Measurements from ENCODE around the gene MAZ.
"Not testable (repeated sequence)": the region's sequence is repeated elsewhere in the genome, so short reads cannot be mapped to it uniquely, and the experiment has no call there.

MAZ gene

DNA sequence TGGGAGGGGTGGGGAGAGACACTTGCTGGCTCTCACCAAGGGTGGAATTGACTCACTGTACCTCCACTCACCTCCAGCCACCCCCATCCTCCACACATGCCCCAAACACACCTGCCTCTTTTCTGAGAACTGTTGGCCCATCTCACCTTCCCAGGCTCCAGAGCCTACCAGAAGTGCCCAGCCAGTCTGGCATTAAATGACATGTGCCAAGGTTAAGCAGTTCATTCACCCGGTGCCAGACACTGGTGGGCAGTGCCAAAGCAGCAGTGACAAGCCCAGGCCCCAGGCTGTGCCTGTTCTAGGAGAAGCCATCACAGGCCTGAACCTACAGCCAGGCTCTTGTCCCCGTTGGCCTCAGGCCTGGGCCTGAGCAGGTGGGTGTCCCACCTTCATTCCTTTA lies 25.2 kb downstream of the MAZ start:
- DNase-seq (ENCODE audit: low spot score), result no peak
- TF ChIP-seq, protein P1, sequence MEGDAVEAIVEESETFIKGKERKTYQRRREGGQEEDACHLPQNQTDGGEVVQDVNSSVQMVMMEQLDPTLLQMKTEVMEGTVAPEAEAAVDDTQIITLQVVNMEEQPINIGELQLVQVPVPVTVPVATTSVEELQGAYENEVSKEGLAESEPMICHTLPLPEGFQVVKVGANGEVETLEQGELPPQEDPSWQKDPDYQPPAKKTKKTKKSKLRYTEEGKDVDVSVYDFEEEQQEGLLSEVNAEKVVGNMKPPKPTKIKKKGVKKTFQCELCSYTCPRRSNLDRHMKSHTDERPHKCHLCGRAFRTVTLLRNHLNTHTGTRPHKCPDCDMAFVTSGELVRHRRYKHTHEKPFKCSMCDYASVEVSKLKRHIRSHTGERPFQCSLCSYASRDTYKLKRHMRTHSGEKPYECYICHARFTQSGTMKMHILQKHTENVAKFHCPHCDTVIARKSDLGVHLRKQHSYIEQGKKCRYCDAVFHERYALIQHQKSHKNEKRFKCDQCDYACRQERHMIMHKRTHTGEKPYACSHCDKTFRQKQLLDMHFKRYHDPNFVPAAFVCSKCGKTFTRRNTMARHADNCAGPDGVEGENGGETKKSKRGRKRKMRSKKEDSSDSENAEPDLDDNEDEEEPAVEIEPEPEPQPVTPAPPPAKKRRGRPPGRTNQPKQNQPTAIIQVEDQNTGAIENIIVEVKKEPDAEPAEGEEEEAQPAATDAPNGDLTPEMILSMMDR (IDR thresholded peaks at IDR 0.05; ENCODE audit: extremely low read depth, insufficient read depth, missing control alignments), result no peak
- in situ Hi-C loops (cut with MboI; ENCODE audit: low pct_unique_long_range_greater_than_20kb, low sequenced_read_pairs, unreplicated experiment), result no loop called here

DNA sequence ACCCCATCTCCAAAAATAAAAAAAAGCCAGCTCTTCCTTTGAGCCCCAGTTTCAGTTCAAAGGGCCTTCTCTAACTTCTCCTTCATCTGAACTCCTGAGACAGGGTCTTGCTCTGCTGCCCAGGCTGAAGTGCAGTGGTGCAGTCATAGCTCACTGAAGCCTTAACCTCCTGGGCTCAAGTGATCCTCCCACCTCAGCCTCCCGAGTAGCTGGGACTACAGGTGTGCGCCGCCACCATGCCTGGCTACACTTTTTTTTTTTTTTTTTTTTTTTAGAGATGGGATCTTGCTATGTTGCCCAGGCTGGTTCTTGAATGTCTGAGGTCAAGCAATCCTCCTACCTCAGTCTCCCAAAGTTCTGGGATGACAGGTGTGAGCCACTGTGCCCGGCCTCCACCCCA lies 26.9 kb downstream of the MAZ start:
- DNase-seq (ENCODE audit: low spot score); in situ Hi-C loops (cut with MboI; ENCODE audit: low pct_unique_long_range_greater_than_20kb, low sequenced_read_pairs, unreplicated experiment): not testable (repeated sequence)

DNA sequence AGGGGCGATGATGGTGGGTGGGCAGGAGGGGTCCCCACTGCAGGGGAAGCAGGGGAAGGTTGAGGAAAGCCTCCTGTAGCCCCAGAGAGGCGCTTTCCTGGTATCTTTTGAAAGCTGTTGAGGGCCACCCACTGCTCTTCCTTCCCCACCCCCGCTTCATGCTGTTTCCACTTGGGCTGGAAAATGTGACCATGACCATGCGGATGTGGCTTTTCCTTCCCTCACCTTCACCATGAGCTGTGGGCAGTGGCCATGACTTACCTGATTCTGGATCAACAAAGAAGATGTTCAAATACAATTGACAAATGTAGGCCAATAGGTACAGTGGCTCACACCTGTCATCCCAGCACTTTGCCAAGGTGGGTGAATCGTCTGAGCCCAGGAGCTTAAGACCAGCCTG lies 27.8 kb downstream of the MAZ start:
- in situ Hi-C loops (cut with MboI; ENCODE audit: low pct_unique_long_range_greater_than_20kb, low sequenced_read_pairs, unreplicated experiment), result no loop called here
- no peak for DNase-seq (ENCODE audit: low spot score)

DNA sequence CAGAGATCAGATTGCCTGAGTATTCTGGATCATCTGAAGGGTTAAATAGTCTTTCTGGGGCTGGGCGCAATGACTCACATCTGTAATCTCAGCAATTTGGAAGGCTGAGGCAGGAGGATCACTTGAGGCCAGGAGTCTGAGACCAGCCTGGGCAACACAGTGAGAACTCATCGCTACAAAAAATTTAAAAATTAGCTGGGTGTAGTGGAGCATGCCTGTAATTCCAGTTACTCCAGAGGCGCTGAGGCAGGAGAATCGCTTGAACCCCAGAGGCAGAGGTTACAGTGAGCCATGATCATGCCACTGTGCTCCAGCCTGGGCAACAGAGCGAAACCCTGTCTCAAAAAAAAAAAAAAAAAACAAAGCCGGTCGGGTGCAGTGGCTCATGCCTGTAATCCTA lies 29.6 kb downstream of the MAZ start:
- TF ChIP-seq, protein P1 (IDR thresholded peaks at IDR 0.05; ENCODE audit: extremely low read depth, insufficient read depth, missing control alignments), result no peak
- in situ Hi-C loops (cut with MboI; ENCODE audit: low pct_unique_long_range_greater_than_20kb, low sequenced_read_pairs, unreplicated experiment), result no loop called here
- no peak for DNase-seq (ENCODE audit: low spot score)

More for the DNA sequence above, 27.8 kb downstream of the MAZ start:
- TF ChIP-seq, protein P1 (IDR thresholded peaks at IDR 0.05; ENCODE audit: extremely low read depth, insufficient read depth, missing control alignments), result no peak

DNA sequence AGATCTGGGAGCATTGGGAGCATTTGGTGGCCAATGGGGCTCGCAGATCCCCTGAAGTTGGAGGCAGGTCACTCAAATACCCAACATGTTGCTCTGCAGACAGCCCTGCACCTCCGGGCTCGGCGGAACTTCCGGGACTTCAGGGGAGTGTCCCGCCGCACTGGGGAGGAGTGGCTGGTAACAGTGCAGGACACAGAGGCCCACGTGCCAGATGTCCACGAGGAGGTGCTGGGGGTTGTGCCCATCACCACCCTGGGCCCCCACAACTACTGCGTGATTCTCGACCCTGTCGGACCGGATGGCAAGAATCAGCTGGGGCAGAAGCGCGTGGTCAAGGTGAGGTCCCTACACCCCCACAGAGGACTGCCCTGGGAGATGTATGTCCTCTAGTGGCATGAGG lies 30.3 kb downstream of the MAZ start:
- TF ChIP-seq, protein P1 (IDR thresholded peaks at IDR 0.05; ENCODE audit: extremely low read depth, insufficient read depth, missing control alignments), result no peak
- in situ Hi-C loops (cut with MboI; ENCODE audit: low pct_unique_long_range_greater_than_20kb, low sequenced_read_pairs, unreplicated experiment), result no loop called here
- no peak for DNase-seq (ENCODE audit: low spot score)

DNA sequence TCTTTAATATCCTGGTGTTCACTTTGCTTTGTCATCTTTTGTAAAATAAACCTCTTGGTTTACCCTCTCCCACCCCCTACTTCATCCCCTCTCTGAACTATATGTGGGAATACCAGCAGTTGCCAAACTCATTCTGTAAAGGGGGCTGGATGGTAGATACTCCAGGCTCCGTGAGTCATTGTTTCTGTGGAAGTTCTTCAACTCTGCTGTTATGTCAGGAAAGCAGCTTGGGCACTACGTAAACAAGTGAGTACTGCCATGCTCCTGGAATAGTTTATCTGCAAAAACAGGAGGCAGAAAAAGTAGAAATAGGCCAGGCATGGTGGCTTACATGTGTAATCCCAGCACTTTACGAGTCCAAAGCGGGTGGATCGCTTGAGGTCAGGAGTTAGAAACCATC lies 31.5 kb downstream of the MAZ start:
- in situ Hi-C loops (cut with MboI; ENCODE audit: low pct_unique_long_range_greater_than_20kb, low sequenced_read_pairs, unreplicated experiment), result no loop called here
- TF ChIP-seq, protein P1 (IDR thresholded peaks at IDR 0.05; ENCODE audit: extremely low read depth, insufficient read depth, missing control alignments), result no peak
- DNase-seq (ENCODE audit: low spot score), result no peak

DNA sequence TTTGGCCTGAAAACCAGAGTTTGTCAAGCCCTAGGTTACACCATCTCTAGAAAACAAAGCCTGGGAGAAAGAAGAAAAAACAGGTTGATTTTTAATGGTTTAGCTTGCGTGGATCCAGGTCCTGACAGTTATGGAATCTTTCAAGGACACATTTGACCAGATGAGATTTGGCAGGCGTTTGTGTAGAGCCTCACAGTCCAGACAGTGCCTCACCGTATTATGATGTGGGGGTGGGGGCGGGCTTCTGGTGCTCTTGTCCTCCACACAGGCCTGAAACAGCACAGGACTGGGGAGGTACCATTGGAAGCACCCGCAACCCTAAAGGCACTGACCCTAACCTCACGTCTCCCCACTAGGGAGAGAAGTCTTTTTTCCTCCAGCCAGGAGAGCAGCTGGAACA lies 33.5 kb downstream of the MAZ start:
- in situ Hi-C loops (cut with MboI; ENCODE audit: low pct_unique_long_range_greater_than_20kb, low sequenced_read_pairs, unreplicated experiment), result no loop called here
- no peak for DNase-seq (ENCODE audit: low spot score)
- TF ChIP-seq, protein P1 (IDR thresholded peaks at IDR 0.05; ENCODE audit: extremely low read depth, insufficient read depth, missing control alignments), result no peak

All from GM13977 (cell line).